HepG2 (cell line): ENCODE data around the gene CYSRT1. TPM values are rescaled to one million over a fixed set of nuclear protein-coding genes. Genes with fewer than 3 reads are reported as not detected.

ENCODE experiments used
- ATAC-seq: fragments of 200-7000 bp; cut with Tn5 transposase; 3 replicates; pipeline ENCODE4 v1.9.1; 2020; ENCODE audit warnings: mild to moderate bottlenecking, moderate library complexity
- BruUV-seq: library from RNA; stranded (reverse); fragments of 400-500 nt; replicated peaks from 2 replicates; lab custom pipeline; 2021; lab: Mats Ljungman, UMichigan
- CTCF ChIA-PET: fragments of 300-600 bp; formaldehyde crosslinking; extraction: SDS; loops from one replicate; lab custom pipeline; 2021; ENCODE audit warnings: low total read pairs, inconsistent platforms, low intra/inter-chr PET ratio; lab: Yijun Ruan, JAX
- POLR2A ChIA-PET: fragments of 350-600 bp; sonication (Branson Sonifier 250); formaldehyde crosslinking; loops from one replicate; lab custom pipeline; 2020; ENCODE audit warnings: antibody characterized with exemption, inconsistent platforms; lab: Yijun Ruan, JAX
- DNase-seq: peaks from one replicate; pipeline ENCODE4 v3.0.0-alpha.2; 2015; ENCODE audit warnings: low spot score
- FAIRE-seq: peaks from 3 replicates; lab custom pipeline; 2011; peaks lifted over from hg19 to GRCh38; lab: Jason Lieb, UNC
- H2AFZ ChIP-seq: one replicate; pipeline ENCODE4 v1.6.1; 2011; ENCODE audit warnings: low read length, inconsistent platforms
- H3K27ac ChIP-seq: fragments of 300-600 bp; 3 replicates; pipeline ENCODE4 v1.8.0; 2011; ENCODE audit warnings: mixed run types, mild to moderate bottlenecking, mixed read lengths, low read length, inconsistent platforms; ENCODE audit not compliant: insufficient read depth; ENCODE audit errors: extremely low read length
- H3K27me3 ChIP-seq, 2 experiments: fragments of 200-600 bp in 1 of 2; 2 replicates in 1 of 2; 3 replicates in 1 of 2; pipeline versions ENCODE4 v1.6.0 to v1.8.0; 2011; ENCODE audit warnings: low read length in 2 of 2, mild to moderate bottlenecking in 2 of 2, moderate library complexity in 2 of 2, inconsistent platforms in 1 of 2; ENCODE audit not compliant: insufficient read depth in 2 of 2, control insufficient read depth in 1 of 2
- H3K36me3 ChIP-seq, 2 experiments: fragments of 200-600 bp in 1 of 2; replicated peaks in 1 of 2; 2 replicates in 1 of 2; 3 replicates in 1 of 2; pipeline versions ENCODE4 v1.5.1 to v1.8.0; 2011; ENCODE audit warnings: low read length in 2 of 2, inconsistent platforms in 1 of 2; ENCODE audit not compliant: insufficient read depth in 2 of 2, control insufficient read depth in 1 of 2
- H3K4me1 ChIP-seq: 2 replicates; pipeline ENCODE4 v1.5.1; 2012; ENCODE audit warnings: low read length, inconsistent platforms; ENCODE audit not compliant: insufficient read depth
- H3K4me2 ChIP-seq: 2 replicates; pipeline ENCODE4 v1.6.0; 2011; ENCODE audit warnings: low read depth, low read length, inconsistent platforms
- H3K4me3 ChIP-seq, 3 experiments: fragments of 200-600 bp in 1 of 3; sonication (generic), shearing (Covaris generic) in 1 of 3; replicated peaks in 1 of 3; 2 replicates each; pipeline ENCODE4 v1.5.1; 2011 to 2016; ENCODE audit warnings: low read length in 3 of 3, inconsistent platforms in 2 of 3, low read depth in 2 of 3, mild to moderate bottlenecking in 2 of 3, control low read depth in 1 of 3, mixed read lengths in 1 of 3; ENCODE audit not compliant: insufficient read depth in 1 of 3
- H3K79me2 ChIP-seq: one replicate; pipeline ENCODE4 v1.6.1; 2011; ENCODE audit warnings: low read length, inconsistent platforms; ENCODE audit not compliant: insufficient read depth
- H3K9ac ChIP-seq: 2 replicates; pipeline ENCODE4 v1.6.0; 2011; ENCODE audit warnings: mild to moderate bottlenecking, low read depth, low read length, inconsistent platforms; ENCODE audit not compliant: insufficient read depth
- H3K9me3 ChIP-seq: 2 replicates; pipeline ENCODE4 v1.5.1; 2012; ENCODE audit warnings: mild to moderate bottlenecking, low read length
- H4K20me1 ChIP-seq: 2 replicates; pipeline ENCODE4 v1.6.0; 2011; ENCODE audit warnings: inconsistent platforms, mild to moderate bottlenecking, low read length, moderate library complexity; ENCODE audit not compliant: insufficient read depth
- HMG20A ChIP-seq: IDR thresholded peaks from 2 replicates; pipeline ENCODE4 v1.6.1; 2016; ENCODE audit warnings: borderline replicate concordance
- KMT2A ChIP-seq: sonication (generic); formaldehyde crosslinking; IDR thresholded peaks from 2 replicates; pipeline ENCODE4 v1.4.0; 2020; ENCODE audit warnings: missing genetic modification reagents
- POLR2G ChIP-seq: fragments of 200-400 bp; formaldehyde crosslinking; IDR thresholded peaks from 2 replicates; pipeline ENCODE4 v1.6.1; 2018; ENCODE audit warnings: mild to moderate bottlenecking, low read depth, low read length, moderate library complexity
- SP4 ChIP-seq: sonication (generic); formaldehyde crosslinking; IDR thresholded peaks from 2 replicates; pipeline ENCODE4 v1.8.1; 2023; ENCODE audit warnings: mild to moderate bottlenecking, missing genetic modification reagents
- THAP8 ChIP-seq: sonication (generic); formaldehyde crosslinking; IDR thresholded peaks from 2 replicates; pipeline ENCODE4 v1.5.1; 2020; ENCODE audit warnings: missing genetic modification reagents, mild to moderate bottlenecking, borderline replicate concordance
- TOPORS ChIP-seq: sonication (generic); formaldehyde crosslinking; IDR thresholded peaks from 2 replicates; pipeline ENCODE4 v1.8.0; 2023; ENCODE audit warnings: mild to moderate bottlenecking, missing genetic modification reagents
- ZNF619 ChIP-seq: sonication (generic); formaldehyde crosslinking; IDR thresholded peaks from 2 replicates; pipeline ENCODE4 v1.4.0; 2020; ENCODE audit warnings: mild to moderate bottlenecking, missing genetic modification reagents
- WGBS: methylation state at CpG from one replicate; pipeline ENCODE4 v1.1.6; 2017; ENCODE audit warnings: low lambda C conversion rate; 5-methylcytosine and 5-hydroxymethylcytosine counted together
- in situ Hi-C: cut with HindIII; loops from 2 replicates; pipeline ENCODE4 v1.10.0; 2017; ENCODE audit warnings: low pct_unique_long_range_greater_than_20kb; ENCODE audit not compliant: extremely low pct_ligation_motif_present
- intact Hi-C: fragments of 100-400 bp; cut with micrococcal nuclease; formaldehyde crosslinking; loops from one replicate; pipeline ENCODE4 v1.10.0; 2022; ENCODE audit not compliant: unreplicated experiment
- polyA plus RNA-seq, 8 experiments: library from polyadenylated mRNA; depleted of rRNA in 3 of 8; stranded (reverse) in 7 of 8; unstranded in 1 of 8; fragments of >200 nt; fragmentation: Illumina TruSeq in 4 of 8; extraction: Trizol in 4 of 8; gene quantifications; 2 replicates each; pipeline versions ENCODE4 v1.2.1 to v1.2.3, GENCODE V29; 2011 to 2016; ENCODE audit warnings: low read depth in 4 of 8, missing spikeins in 1 of 8, mixed read lengths in 1 of 8; ENCODE audit not compliant: insufficient read depth in 1 of 8
- total RNA-seq, 5 experiments: library from RNA; depleted of rRNA; stranded (reverse); fragments of >200 nt; fragmentation: Illumina TruSeq; extraction: Trizol; gene quantifications; 2 replicates each; pipeline ENCODE4 v1.2.3, GENCODE V29; 2016; ENCODE audit warnings: low read depth in 1 of 5
- TF ChIP-seq, protein P1 (sequence below): sonication (generic); formaldehyde crosslinking; IDR thresholded peaks from 2 replicates; pipeline ENCODE4 v1.4.0; 2020; ENCODE audit warnings: mild to moderate bottlenecking, missing genetic modification reagents

Gene CYSRT1
- total and polyA plus RNA-seq, 2 of the 13 experiments (the other 11 are each of a cell fraction or from before 2014, with no cell fraction given): 1.5 to 2.1 TPM

DNA sequence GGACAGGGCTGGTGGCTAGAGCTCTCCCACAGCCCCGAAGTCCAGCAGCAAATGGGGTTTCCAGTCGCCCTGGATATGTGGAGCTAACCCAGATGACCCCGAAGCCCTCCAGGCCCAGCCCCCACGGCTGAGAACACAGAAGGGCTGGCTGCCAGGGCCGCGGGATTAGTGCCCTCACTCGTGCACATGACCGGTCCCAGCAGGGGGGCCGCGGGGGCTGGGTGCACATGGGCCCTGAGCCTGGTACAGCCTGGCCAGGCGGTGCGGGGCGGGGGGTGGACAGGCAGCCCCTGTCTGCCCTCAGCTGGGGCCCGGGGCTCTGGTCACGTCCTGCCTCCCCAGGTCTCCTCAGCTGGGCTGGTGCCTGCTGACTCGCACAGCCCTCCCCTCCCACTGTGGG, 30.6 kb upstream of the CYSRT1 start:
- H3K79me2 ChIP-seq: peaks cover 50% of the 10 kb centered on the region
- ATAC-seq (no peak), FAIRE-seq (no peak), DNase-seq (no peak)
- intact Hi-C loops: no loop called here
- no peaks in the 10 kb centered on the region for H3K9me3 ChIP-seq
- no peaks in the 10 kb centered on the region for H3K27me3 ChIP-seq
- peaks cover 57% of the 10 kb centered on the region for H3K4me1 ChIP-seq
- H3K27ac ChIP-seq: no peak overlapping the region
- CTCF ChIA-PET: no interaction called here
- no peaks in the 10 kb centered on the region; the same call in 1 of the 2 replicates for H4K20me1 ChIP-seq
- H3K4me3 ChIP-seq: no peak overlapping the region
- in situ Hi-C loops: no loop called here
- POLR2A ChIA-PET: no interaction called here
- no peak overlapping the region for H3K9ac ChIP-seq
- BruUV-seq: no TSS peak
- H3K4me2 ChIP-seq: 0 out of 2 replicates have a peak overlapping the region, but pooled peaks have one; percentile 90
- H3K36me3 ChIP-seq: peaks cover 9 to 14% of the 10 kb centered on the region in 2 experiments; a peak in 3 of 5 replicates
- 85% methylated on average over 11 of the region's 16 CpGs for WGBS
- no peak overlapping the region for H2AFZ ChIP-seq
- no peak for TF ChIP-seq TOPORS (CRISPR knock-in tag)
- TF ChIP-seq ZNF619 (CRISPR knock-in tag): no peak
- no peak for TF ChIP-seq POLR2G
- no peak for TF ChIP-seq HMG20A
- TF ChIP-seq THAP8 (CRISPR knock-in tag): no peak
- TF ChIP-seq, protein P1, sequence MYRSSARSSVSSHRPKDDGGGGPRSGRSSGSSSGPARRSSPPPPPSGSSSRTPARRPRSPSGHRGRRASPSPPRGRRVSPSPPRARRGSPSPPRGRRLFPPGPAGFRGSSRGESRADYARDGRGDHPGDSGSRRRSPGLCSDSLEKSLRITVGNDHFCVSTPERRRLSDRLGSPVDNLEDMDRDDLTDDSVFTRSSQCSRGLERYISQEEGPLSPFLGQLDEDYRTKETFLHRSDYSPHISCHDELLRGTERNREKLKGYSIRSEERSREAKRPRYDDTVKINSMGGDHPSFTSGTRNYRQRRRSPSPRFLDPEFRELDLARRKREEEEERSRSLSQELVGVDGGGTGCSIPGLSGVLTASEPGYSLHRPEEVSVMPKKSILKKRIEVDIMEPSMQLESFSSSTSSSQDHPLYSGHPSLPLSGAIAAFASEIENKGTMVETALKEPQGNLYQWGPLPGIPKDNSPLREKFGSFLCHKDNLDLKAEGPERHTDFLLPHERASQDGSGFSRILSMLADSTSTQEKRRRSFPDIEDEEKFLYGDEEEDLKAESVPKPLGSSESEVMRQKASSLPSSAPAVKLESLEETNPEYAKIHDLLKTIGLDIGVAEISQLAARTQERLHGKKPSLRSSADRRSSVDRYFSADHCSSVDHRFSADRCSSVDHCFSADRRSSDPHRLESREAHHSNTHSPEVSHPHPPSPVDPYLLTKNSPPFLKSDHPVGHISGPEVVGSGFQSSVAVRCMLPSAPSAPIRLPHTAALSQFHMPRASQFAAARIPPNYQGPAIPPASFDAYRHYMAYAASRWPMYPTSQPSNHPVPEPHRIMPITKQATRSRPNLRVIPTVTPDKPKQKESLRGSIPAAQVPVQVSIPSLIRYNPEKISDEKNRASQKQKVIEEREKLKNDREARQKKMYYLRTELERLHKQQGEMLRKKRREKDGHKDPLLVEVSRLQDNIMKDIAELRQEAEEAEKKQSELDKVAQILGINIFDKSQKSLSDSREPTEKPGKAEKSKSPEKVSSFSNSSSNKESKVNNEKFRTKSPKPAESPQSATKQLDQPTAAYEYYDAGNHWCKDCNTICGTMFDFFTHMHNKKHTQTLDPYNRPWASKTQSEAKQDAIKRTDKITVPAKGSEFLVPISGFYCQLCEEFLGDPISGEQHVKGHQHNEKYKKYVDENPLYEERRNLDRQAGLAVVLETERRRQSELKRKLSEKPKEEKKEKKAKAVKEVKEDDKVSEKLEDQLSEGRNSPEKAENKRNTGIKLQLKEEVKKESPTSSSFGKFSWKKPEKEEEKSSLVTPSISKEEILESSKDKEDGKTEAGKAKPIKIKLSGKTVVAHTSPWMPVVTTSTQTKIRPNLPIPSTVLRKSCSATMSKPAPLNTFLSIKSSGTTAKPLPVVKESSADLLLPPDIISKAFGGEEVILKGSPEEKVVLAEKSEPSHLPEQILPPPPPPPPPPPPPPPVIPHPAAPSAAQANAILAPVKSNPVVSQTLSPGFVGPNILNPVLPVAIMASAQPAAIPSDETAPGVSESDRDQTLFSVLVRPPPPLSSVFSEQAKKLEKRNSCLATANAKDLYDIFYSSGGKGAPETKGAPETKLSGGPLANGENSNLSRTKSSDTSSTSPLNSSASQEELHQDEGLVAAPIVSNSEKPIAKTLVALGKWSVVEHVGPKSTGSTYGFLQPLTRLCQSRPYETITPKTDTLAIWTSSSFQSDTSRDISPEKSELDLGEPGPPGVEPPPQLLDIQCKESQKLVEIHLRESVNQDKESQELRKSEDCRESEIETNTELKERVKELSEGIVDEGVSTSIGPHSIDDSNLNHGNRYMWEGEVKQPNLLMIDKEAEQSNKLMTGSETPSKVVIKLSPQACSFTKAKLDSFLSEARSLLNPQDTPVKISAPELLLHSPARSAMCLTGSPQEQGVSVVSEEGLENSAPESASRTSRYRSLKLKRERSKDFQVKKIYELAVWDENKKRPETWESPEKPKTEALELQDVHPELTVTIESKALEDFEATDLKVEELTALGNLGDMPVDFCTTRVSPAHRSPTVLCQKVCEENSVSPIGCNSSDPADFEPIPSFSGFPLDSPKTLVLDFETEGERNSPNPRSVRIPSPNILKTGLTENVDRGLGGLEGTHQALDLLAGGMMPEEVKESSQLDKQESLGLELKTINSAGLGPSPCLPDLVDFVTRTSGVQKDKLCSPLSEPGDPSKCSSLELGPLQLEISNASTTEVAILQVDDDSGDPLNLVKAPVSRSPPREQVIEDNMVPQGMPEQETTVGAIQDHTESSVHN: no peak
- TF ChIP-seq KMT2A (CRISPR knock-in tag): no peak
- no peak for TF ChIP-seq SP4 (CRISPR knock-in tag)
